Measurements from ENCODE around the gene EHMT2. TPM values are rescaled to one million over a fixed set of nuclear protein-coding genes. Genes with fewer than 3 reads are reported as not detected.

The EHMT2 gene
- total RNA-seq, 2 donors from 2014 or later: 113 to 121 TPM

DNA sequence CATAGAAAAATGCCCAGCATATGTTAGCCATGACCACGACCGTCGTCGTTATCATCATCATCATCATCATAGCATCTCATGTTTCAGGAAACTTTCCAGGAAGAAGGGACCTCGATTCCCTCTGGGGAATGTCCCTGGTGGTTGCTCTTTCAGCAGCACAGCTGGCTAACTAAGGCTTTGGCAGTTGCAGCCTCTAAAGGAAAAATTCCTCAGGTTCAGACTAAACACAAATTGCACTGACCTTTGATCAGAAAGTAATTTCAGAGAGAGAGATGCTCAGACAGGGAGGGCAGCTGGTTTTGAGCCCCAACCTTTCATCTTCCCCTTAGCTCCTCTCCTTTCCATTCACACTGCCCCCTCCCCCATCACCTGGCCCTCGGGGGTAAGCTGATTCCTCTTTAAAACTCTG lies 42.8 kb upstream of the EHMT2 start:
- TF ChIP-seq, protein P1, sequence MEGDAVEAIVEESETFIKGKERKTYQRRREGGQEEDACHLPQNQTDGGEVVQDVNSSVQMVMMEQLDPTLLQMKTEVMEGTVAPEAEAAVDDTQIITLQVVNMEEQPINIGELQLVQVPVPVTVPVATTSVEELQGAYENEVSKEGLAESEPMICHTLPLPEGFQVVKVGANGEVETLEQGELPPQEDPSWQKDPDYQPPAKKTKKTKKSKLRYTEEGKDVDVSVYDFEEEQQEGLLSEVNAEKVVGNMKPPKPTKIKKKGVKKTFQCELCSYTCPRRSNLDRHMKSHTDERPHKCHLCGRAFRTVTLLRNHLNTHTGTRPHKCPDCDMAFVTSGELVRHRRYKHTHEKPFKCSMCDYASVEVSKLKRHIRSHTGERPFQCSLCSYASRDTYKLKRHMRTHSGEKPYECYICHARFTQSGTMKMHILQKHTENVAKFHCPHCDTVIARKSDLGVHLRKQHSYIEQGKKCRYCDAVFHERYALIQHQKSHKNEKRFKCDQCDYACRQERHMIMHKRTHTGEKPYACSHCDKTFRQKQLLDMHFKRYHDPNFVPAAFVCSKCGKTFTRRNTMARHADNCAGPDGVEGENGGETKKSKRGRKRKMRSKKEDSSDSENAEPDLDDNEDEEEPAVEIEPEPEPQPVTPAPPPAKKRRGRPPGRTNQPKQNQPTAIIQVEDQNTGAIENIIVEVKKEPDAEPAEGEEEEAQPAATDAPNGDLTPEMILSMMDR (conservative IDR thresholded peaks at IDR 0.05): peak; percentile 22
- H3K4me1 Mint-ChIP-seq: peaks cover 2% of the 10 kb centered on the region

DNA sequence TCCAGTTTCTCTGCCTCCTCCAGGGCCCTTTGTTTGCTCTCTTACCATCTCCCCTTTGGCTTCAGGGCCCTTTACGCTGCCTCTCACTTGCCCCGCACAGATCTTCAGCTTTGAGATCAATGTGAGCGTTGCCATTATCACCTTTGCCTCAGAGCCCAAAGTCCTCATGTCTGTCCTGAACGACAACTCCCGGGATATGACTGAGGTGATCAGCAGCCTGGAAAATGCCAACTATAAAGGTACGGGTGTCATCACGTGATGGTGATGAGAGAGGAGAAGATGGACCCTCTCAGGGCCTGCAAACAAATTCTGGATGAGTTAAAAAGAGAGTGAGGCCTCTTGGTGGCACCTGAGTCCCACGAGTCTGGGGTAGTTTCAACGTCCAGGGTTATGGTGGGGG lies 38.3 kb upstream of the EHMT2 start:
- peaks cover 18% of the 10 kb centered on the region for H3K9me3 Mint-ChIP-seq
- peaks cover 4% of the 10 kb centered on the region for H3K27me3 ChIP-seq (ENCODE audit: control insufficient read depth, insufficient read depth, low read length, poor library complexity, severe bottlenecking)
- no peak overlapping the region for H3K9ac ChIP-seq (ENCODE audit: extremely low read depth, low read length, poor library complexity, severe bottlenecking)
- no peak overlapping the region for H3K27ac Mint-ChIP-seq
- H3K27me3 Mint-ChIP-seq (ENCODE audit: insufficient read depth): peaks cover 28% of the 10 kb centered on the region
- H3K4me1 ChIP-seq (ENCODE audit: control insufficient read depth, insufficient read depth, low read length): no peaks in the 10 kb centered on the region
- H3K4me3 Mint-ChIP-seq: no peak overlapping the region
- TF ChIP-seq, protein P1 (conservative IDR thresholded peaks at IDR 0.05): no peak
- no peak overlapping the region for H3K27ac ChIP-seq (ENCODE audit: low read depth, low read length)
- H3K36me3 ChIP-seq (ENCODE audit: control insufficient read depth, insufficient read depth, low read length): no peaks in the 10 kb centered on the region
- no peaks in the 10 kb centered on the region for H3K9me3 ChIP-seq (ENCODE audit: control insufficient read depth, low read length)
- no peak overlapping the region for H3K4me3 ChIP-seq (ENCODE audit: low read length)
- peaks cover 2% of the 10 kb centered on the region for H3K4me1 Mint-ChIP-seq
- no peak for DNase-seq
- 89 to 92% methylated on average over 9 of the region's 9 CpGs for WGBS, 2 experiments (ENCODE audit: insufficient coverage in 1 of 2, insufficient read length in 1 of 2)
- H3K36me3 Mint-ChIP-seq (ENCODE audit: low read depth): no peaks in the 10 kb centered on the region

More for the DNA sequence above, 42.8 kb upstream of the EHMT2 start:
- Histone ChIP-seq H3K36me3 (ENCODE audit: control insufficient read depth, insufficient read depth, low read length) (no peaks in the 10 kb centered on the region), H3K9ac (ENCODE audit: extremely low read depth, low read length, poor library complexity, severe bottlenecking) (no peak overlapping the region), H3K4me1 (ENCODE audit: control insufficient read depth, insufficient read depth, low read length) (no peaks in the 10 kb centered on the region), H3K27ac (ENCODE audit: low read depth, low read length) (no peak overlapping the region), H3K4me3 (ENCODE audit: low read length) (no peak overlapping the region), H3K27me3 (ENCODE audit: control insufficient read depth, insufficient read depth, low read length, poor library complexity, severe bottlenecking) (peaks cover 32% of the 10 kb centered on the region), H3K9me3 (ENCODE audit: control insufficient read depth, low read length) (no peaks in the 10 kb centered on the region)
- no peak for DNase-seq
- no peak overlapping the region for H3K4me3 Mint-ChIP-seq
- H3K9me3 Mint-ChIP-seq: no peaks in the 10 kb centered on the region
- no peaks in the 10 kb centered on the region for H3K36me3 Mint-ChIP-seq (ENCODE audit: low read depth)
- WGBS, 2 experiments (ENCODE audit: insufficient coverage in 1 of 2, insufficient read length in 1 of 2): 26 to 64% methylated on average over 2 to 6 of the region's 6 CpGs
- peaks cover 46% of the 10 kb centered on the region for H3K27me3 Mint-ChIP-seq (ENCODE audit: insufficient read depth)
- no peak overlapping the region for H3K27ac Mint-ChIP-seq

DNA sequence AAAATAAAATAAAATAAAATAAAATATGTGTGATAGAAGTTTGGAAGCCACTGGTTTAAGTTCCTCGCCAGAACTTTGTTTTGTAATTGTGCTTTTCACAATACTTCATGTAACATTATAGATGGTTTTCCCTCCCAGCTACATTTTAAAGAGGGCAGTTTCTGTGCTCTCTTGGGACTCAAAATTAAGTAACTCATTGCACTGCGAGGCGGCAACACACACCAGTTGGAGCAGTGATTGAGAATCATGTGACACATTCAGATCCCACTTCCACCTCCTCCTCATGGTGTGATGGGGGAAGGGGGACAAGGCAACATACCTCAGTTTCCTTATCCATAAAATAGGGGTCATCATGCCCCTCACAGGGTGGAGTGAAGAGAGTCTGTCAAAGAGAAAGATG lies 37.5 kb upstream of the EHMT2 start:
- Mint-ChIP-seq H3K4me3 (no peak overlapping the region), H3K27ac (no peak overlapping the region), H3K9me3 (peaks cover 19% of the 10 kb centered on the region), H3K4me1 (no peaks in the 10 kb centered on the region), H3K36me3 (ENCODE audit: low read depth) (no peaks in the 10 kb centered on the region), H3K27me3 (ENCODE audit: insufficient read depth) (peaks cover 28% of the 10 kb centered on the region)
- Histone ChIP-seq H3K36me3 (ENCODE audit: control insufficient read depth, insufficient read depth, low read length) (no peaks in the 10 kb centered on the region), H3K27me3 (ENCODE audit: control insufficient read depth, insufficient read depth, low read length, poor library complexity, severe bottlenecking) (peaks cover 4% of the 10 kb centered on the region), H3K4me3 (ENCODE audit: low read length) (no peak overlapping the region), H3K9ac (ENCODE audit: extremely low read depth, low read length, poor library complexity, severe bottlenecking) (no peak overlapping the region), H3K4me1 (ENCODE audit: control insufficient read depth, insufficient read depth, low read length) (no peaks in the 10 kb centered on the region), H3K9me3 (ENCODE audit: control insufficient read depth, low read length) (no peaks in the 10 kb centered on the region), H3K27ac (ENCODE audit: low read depth, low read length) (no peak overlapping the region)
- 100% methylated on average over 3 of the region's 3 CpGs; no CpG with 5 or more reads in 1 of the 2 experiments for WGBS, 2 experiments (ENCODE audit: insufficient coverage in 1 of 2, insufficient read length in 1 of 2)
- TF ChIP-seq, protein P1 (conservative IDR thresholded peaks at IDR 0.05): no peak
- DNase-seq: no peak

Data from endodermal cell (in vitro differentiated cells).